Measurements from ENCODE around the gene THEMIS2.
"Not testable (repeated sequence)": the region's sequence is repeated elsewhere in the genome, so short reads cannot be mapped to it uniquely, and the experiment has no call there.

The THEMIS2 gene

DNA sequence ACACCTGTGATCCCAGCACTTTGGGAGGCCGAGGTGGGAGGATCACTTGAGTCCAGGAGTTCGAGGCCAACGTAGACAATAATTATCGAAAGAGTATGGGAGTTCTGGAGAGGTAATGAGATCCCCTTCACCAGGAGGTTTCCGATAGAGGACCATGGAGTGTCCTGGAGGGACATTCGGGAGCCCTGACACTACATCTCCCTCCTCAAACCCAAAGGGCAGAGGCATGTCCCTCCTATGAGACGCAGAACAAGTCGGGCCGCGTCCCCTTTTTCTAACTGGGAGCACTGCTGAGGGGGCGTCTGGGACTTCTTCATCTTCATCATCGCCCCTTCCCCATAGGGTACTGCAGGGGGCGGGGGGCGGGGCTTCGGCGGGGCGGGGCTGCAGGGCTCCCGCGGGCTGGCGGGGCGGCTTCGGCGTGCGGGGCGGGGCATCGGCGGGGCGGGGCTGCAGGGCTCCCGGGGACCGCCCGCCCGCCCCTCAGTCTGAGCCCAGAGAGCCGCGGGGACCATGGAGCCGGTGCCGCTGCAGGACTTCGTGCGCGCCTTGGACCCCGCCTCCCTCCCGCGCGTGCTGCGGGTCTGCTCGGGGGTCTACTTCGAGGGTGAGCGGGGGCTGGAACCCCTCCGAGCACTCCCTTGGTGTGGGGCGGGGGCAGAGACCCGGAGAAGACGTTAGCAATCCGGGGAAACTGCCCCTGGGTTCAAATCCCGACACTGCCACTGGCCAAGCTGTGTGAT lies at the start of gene THEMIS2:
Gene THEMIS2, plus strand, starts transcription at position 486 of the 743 bp plus-strand sequence. Its CDS starts 28 bp downstream, at position 514.
- TF ChIP-seq, protein P1, sequence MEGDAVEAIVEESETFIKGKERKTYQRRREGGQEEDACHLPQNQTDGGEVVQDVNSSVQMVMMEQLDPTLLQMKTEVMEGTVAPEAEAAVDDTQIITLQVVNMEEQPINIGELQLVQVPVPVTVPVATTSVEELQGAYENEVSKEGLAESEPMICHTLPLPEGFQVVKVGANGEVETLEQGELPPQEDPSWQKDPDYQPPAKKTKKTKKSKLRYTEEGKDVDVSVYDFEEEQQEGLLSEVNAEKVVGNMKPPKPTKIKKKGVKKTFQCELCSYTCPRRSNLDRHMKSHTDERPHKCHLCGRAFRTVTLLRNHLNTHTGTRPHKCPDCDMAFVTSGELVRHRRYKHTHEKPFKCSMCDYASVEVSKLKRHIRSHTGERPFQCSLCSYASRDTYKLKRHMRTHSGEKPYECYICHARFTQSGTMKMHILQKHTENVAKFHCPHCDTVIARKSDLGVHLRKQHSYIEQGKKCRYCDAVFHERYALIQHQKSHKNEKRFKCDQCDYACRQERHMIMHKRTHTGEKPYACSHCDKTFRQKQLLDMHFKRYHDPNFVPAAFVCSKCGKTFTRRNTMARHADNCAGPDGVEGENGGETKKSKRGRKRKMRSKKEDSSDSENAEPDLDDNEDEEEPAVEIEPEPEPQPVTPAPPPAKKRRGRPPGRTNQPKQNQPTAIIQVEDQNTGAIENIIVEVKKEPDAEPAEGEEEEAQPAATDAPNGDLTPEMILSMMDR (IDR thresholded peaks at IDR 0.05; ENCODE audit: insufficient read depth, low read length, poor library complexity, severe bottlenecking) = no peak
- Histone ChIP-seq H3K27me3 (replicated peaks; ENCODE audit: control insufficient read depth, insufficient read depth, low read length) (no peaks in the 10 kb centered on the region), H3K36me3 (ENCODE audit: control insufficient read depth, insufficient read depth, low read length) (peaks cover 10% of the 10 kb centered on the region), H3K4me3 (replicated peaks; ENCODE audit: low read depth, low read length) (peak within 1 kb of the TSS; percentile 96)
- peak; percentile 71 for DNase-seq (ENCODE audit: extremely low read depth, insufficient read length)

DNA sequence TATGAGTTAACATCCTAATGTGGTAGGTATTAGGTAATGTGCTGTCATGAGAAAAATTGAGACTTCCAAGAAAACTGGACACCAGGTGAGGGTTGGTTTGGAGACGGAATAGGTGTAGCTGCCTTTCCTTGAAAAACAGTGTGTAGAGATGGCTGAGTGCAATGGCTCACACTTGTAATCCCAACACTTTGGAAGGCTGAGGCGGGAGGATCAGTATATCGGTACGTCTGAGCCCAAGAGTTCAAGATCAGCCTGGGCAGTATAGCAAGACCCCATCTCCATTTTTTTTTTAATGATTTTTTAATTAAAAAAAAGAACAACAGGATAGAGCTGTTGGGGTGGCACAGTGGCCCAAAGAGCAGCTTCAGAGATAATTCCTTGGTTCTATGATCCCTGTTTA lies 48.6 kb upstream of the THEMIS2 start:
- TF ChIP-seq, protein P1 (IDR thresholded peaks at IDR 0.05; ENCODE audit: insufficient read depth, low read length, poor library complexity, severe bottlenecking) = no peak
- Histone ChIP-seq H3K27me3 (replicated peaks; ENCODE audit: control insufficient read depth, insufficient read depth, low read length) (no peaks in the 10 kb centered on the region), H3K36me3 (ENCODE audit: control insufficient read depth, insufficient read depth, low read length) (peaks cover 2% of the 10 kb centered on the region), H3K4me3 (replicated peaks; ENCODE audit: low read depth, low read length) (no peak overlapping the region)
- no peak for DNase-seq (ENCODE audit: extremely low read depth, insufficient read length)

DNA sequence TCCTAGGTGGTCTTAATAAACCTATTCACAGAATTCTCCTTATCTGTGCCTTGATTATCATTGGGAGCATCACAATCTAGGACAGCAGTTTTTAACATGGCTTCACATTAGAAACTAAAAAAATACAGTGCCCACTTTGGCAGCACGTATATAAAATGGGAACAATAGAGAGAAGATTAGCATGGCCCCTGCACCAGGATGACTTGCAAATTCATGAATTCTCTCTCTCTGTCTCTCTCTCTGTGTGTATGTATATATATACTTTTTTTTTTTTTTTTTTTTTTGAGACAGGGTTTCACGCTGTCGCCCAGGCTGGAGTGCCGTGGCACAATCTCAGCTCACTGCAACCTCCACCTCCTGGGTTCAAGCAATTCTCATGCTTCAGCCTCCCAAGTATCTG lies 47.9 kb upstream of the THEMIS2 start:
- Histone ChIP-seq H3K36me3 (ENCODE audit: control insufficient read depth, insufficient read depth, low read length) (peaks cover 2% of the 10 kb centered on the region), H3K4me3 (replicated peaks; ENCODE audit: low read depth, low read length) (no peak overlapping the region), H3K27me3 (replicated peaks; ENCODE audit: control insufficient read depth, insufficient read depth, low read length) (no peaks in the 10 kb centered on the region)
- no peak for DNase-seq (ENCODE audit: extremely low read depth, insufficient read length)
- TF ChIP-seq, protein P1 (IDR thresholded peaks at IDR 0.05; ENCODE audit: insufficient read depth, low read length, poor library complexity, severe bottlenecking) = no peak

DNA sequence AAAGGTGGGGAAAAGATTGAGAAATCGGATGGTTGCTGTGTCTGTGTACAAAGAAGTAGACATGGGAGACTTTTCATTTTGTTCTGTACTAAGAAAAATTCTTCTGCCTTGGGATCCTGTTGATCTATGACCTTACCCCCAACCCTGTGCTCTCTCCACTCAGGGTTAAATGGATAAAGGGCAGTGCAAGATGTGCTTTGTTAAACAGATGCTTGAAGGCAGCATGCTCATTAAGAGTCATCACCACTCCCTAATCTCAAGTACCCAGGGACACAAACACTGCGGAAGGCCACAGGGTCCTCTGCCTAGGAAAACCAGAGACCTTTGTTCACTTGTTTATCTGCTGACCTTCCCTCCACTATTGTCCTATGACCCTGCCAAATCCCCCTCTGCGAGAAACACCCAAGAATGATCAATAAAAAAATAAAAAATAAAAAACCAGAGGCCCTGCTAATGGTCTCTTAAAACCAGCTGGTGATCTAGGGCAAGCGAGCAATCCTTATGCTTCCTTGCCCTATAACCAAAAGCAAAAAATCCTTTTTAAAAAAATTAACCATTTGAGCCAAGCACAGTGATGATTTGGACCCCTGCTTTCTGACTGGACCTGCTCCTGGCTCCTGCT lies 42.9 kb upstream of the THEMIS2 start:
- not testable (repeated sequence) for DNase-seq (ENCODE audit: extremely low read depth, insufficient read length); H3K27me3 ChIP-seq (replicated peaks; ENCODE audit: control insufficient read depth, insufficient read depth, low read length); H3K36me3 ChIP-seq (ENCODE audit: control insufficient read depth, insufficient read depth, low read length)
- H3K4me3 ChIP-seq (replicated peaks; ENCODE audit: low read depth, low read length) = peak overlapping the region; percentile 84

DNA sequence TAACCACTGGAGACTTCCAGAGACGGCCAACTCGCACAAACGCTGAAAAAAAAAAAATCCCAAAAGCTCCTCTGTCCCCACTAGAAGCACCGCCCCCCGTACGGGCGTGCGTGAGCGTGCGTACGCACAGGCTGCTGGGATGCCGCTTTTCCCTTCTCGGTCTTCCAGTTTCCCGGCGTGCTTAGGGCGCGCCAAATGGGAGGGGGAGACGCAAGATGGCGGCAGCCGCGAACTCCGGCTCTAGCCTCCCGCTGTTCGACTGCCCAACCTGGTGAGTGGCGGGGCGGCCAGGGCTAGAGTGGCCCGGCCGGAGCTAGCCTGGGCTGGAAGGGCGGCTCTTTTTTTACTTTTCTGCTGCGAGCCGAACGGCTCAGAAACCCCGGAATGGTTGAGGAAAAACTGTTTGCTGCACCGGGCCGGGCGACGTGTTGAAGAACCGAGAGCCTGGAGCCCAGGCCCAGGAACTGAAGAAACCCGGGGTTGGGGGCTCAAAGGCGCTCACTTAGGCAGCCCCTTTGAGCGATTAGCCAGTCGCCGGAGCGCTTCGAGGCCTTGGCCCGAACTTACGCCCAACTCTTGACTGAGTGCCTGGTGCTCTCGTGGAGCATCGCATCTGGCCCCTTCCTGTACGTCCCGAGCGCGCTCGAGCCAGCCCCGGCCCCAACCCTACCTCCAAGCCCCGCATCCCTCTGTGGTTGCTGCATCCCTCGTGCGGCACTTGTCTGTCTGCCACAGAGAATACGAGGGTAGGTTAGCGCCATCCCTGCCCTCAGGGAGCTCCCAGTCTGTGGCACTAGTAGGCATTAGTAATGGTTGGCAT lies 41.5 kb upstream of the THEMIS2 start, which contains the start of gene PPP1R8:
Gene PPP1R8, plus strand, starts transcription at position 162 of the 820 bp plus-strand sequence. Its CDS starts 54 bp downstream, at position 216.
- no peaks in the 10 kb centered on the region; the same call in 1 of the 2 replicates for H3K36me3 ChIP-seq (ENCODE audit: control insufficient read depth, insufficient read depth, low read length)
- peak; percentile 91 for DNase-seq (ENCODE audit: extremely low read depth, insufficient read length)
- H3K4me3 ChIP-seq (replicated peaks; ENCODE audit: low read depth, low read length) = peak within 1 kb of the TSS; percentile 84
- TF ChIP-seq, protein P1 (IDR thresholded peaks at IDR 0.05; ENCODE audit: insufficient read depth, low read length, poor library complexity, severe bottlenecking) = no peak
- no peaks in the 10 kb centered on the region for H3K27me3 ChIP-seq (replicated peaks; ENCODE audit: control insufficient read depth, insufficient read depth, low read length)

All from GM06990 (cell line).